ENCODE measurements around the gene PDE1C.

PDE1C gene

GRCh38 chr7:32032211-32032610, 38.0 kb downstream of the PDE1C start:
- Mint-ChIP-seq H3K27ac (no peak overlapping the region), H3K4me3 (no peak overlapping the region), H3K4me1 (no peaks in the 10 kb centered on the region), H3K27me3 (ENCODE audit: low read depth) (no peaks in the 10 kb centered on the region), H3K36me3 (ENCODE audit: low read depth) (no peaks in the 10 kb centered on the region), H3K9me3 (peaks cover 2% of the 10 kb centered on the region)
- TF ChIP-seq CTCF (IDR thresholded peaks at IDR 0.05; ENCODE audit: unreplicated experiment in 3 of 3), result no peak

- Mint-ChIP-seq H3K27me3 (ENCODE audit: low read depth) (no peaks in the 10 kb centered on the region), H3K36me3 (ENCODE audit: low read depth) (no peaks in the 10 kb centered on the region), H3K4me3 (no peak overlapping the region), H3K4me1 (no peaks in the 10 kb centered on the region), H3K27ac (no peak overlapping the region), H3K9me3 (peaks cover 2% of the 10 kb centered on the region)
- TF ChIP-seq CTCF (IDR thresholded peaks at IDR 0.05; ENCODE audit: unreplicated experiment in 3 of 3), result no peak
These were observed 39.1 kb downstream of the PDE1C start for GRCh38 chr7:32030904-32031692.

GRCh38 chr7:32026083-32026425, 44.2 kb downstream of the PDE1C start:
- H3K4me1 Mint-ChIP-seq, result peaks cover 15% of the 10 kb centered on the region
- no peaks in the 10 kb centered on the region for H3K27me3 Mint-ChIP-seq (ENCODE audit: low read depth)
- H3K4me3 Mint-ChIP-seq, result no peak overlapping the region
- TF ChIP-seq CTCF (IDR thresholded peaks at IDR 0.05; ENCODE audit: unreplicated experiment in 3 of 3), result no peak
- no peaks in the 10 kb centered on the region for H3K36me3 Mint-ChIP-seq (ENCODE audit: low read depth)
- H3K27ac Mint-ChIP-seq, result no peak overlapping the region
- H3K9me3 Mint-ChIP-seq, result no peaks in the 10 kb centered on the region

- Mint-ChIP-seq H3K36me3 (ENCODE audit: low read depth) (no peaks in the 10 kb centered on the region), H3K27me3 (ENCODE audit: low read depth) (no peaks in the 10 kb centered on the region), H3K9me3 (no peaks in the 10 kb centered on the region), H3K27ac (no peak overlapping the region), H3K4me3 (no peak overlapping the region), H3K4me1 (peaks cover 15% of the 10 kb centered on the region)
- TF ChIP-seq CTCF (IDR thresholded peaks at IDR 0.05; ENCODE audit: unreplicated experiment in 3 of 3), result no peak
These were observed 44.7 kb downstream of the PDE1C start for GRCh38 chr7:32025381-32026082.

GRCh38 chr7:32023376-32023775, 46.8 kb downstream of the PDE1C start:
- TF ChIP-seq CTCF (IDR thresholded peaks at IDR 0.05; ENCODE audit: unreplicated experiment in 3 of 3), result no peak
- Mint-ChIP-seq H3K9me3 (peaks cover 1% of the 10 kb centered on the region), H3K36me3 (ENCODE audit: low read depth) (no peaks in the 10 kb centered on the region), H3K4me3 (no peak overlapping the region), H3K4me1 (peaks cover 15% of the 10 kb centered on the region), H3K27me3 (ENCODE audit: low read depth) (no peaks in the 10 kb centered on the region), H3K27ac (no peak overlapping the region)

GRCh38 chr7:32022966-32023365, 47.2 kb downstream of the PDE1C start:
- Mint-ChIP-seq H3K4me1 (peaks cover 15% of the 10 kb centered on the region), H3K4me3 (no peak overlapping the region), H3K27ac (no peak overlapping the region), H3K36me3 (ENCODE audit: low read depth) (no peaks in the 10 kb centered on the region), H3K9me3 (peaks cover 3% of the 10 kb centered on the region), H3K27me3 (ENCODE audit: low read depth) (no peaks in the 10 kb centered on the region)
- no peak for TF ChIP-seq CTCF (IDR thresholded peaks at IDR 0.05; ENCODE audit: unreplicated experiment in 3 of 3)

Data from nephron (organoid).